HG02885 (cell line): Measurements from ENCODE around the gene GPX2.
A peak's percentile ranks its signal among the peaks of the same experiment; 100 is the strongest.

Experiments used
- ATAC-seq: cut with Tn5 transposase; IDR thresholded peaks from one replicate; pipeline ENCODE4 v1.9.1; 2021; ENCODE audit warnings: mild to moderate bottlenecking; ENCODE audit not compliant: unreplicated experiment, poor library complexity

The GPX2 gene

GRCh38 chr14:64942531-64943111 lies at the start of gene GPX2:
Gene GPX2 (minus strand): TSS chr14:64942745. CDS start chr14:64942726, 19 bp downstream.
- no peak for ATAC-seq

- ATAC-seq, result no peak
Measured at GRCh38 chr14:64990939-64991338, 48.4 kb upstream of the GPX2 start.

- no peak for ATAC-seq
Measured at GRCh38 chr14:64990296-64990695, 47.8 kb upstream of the GPX2 start.

- no peak for ATAC-seq
Measured at GRCh38 chr14:64987438-64987767, 44.9 kb upstream of the GPX2 start.

- ATAC-seq, result peak; percentile 92
Measured at GRCh38 chr14:64986648-64987437, 44.3 kb upstream of the GPX2 start, which contains the start of gene FNTB. Gene FNTB (plus strand): TSS chr14:64986895. CDS start chr14:64986954, 59 bp downstream.

- no peak for ATAC-seq
Measured at GRCh38 chr14:64983439-64984310, 41.1 kb upstream of the GPX2 start.

GRCh38 chr14:64979336-64980074 lies 37.0 kb upstream of the GPX2 start:
- ATAC-seq, result no peak

GRCh38 chr14:64974563-64974962 lies 32.0 kb upstream of the GPX2 start:
- no peak for ATAC-seq

- no peak for ATAC-seq
Measured at GRCh38 chr14:64973826-64974225, 31.3 kb upstream of the GPX2 start.

- no peak for ATAC-seq
Measured at GRCh38 chr14:64973026-64973442, 30.5 kb upstream of the GPX2 start.

GRCh38 chr14:64971943-64972791 lies 29.6 kb upstream of the GPX2 start, which contains the start of gene RAB15:
Gene RAB15 (minus strand): TSS chr14:64972336. CDS start chr14:64972076, 260 bp downstream.
- peak; percentile 52 for ATAC-seq

GRCh38 chr14:64971491-64971942 lies 29.0 kb upstream of the GPX2 start:
- no peak for ATAC-seq

- ATAC-seq, result no peak
Measured at GRCh38 chr14:64970776-64971477, 28.4 kb upstream of the GPX2 start.

- ATAC-seq, result no peak
Measured at GRCh38 chr14:64970041-64970440, 27.5 kb upstream of the GPX2 start.

- no peak for ATAC-seq
Measured at GRCh38 chr14:64968651-64969050, 26.1 kb upstream of the GPX2 start.

GRCh38 chr14:64968167-64968566 lies 25.6 kb upstream of the GPX2 start:
- ATAC-seq, result no peak

GRCh38 chr14:64966976-64967375 lies 24.4 kb upstream of the GPX2 start:
- no peak for ATAC-seq

- ATAC-seq, result no peak
Measured at GRCh38 chr14:64965356-64966000, 22.9 kb upstream of the GPX2 start.
